Chondrocyte (in vitro differentiated cells): ENCODE results near the gene STN1. TPM values are rescaled to one million over a fixed set of nuclear protein-coding genes. Genes with fewer than 3 reads are reported as not detected.
A peak's percentile ranks its signal among the peaks of the same experiment; 100 is the strongest.

Experiments used
- DNase-seq: peaks from one replicate; pipeline ENCODE4 v3.0.0; 2021; ENCODE audit warnings: mixed read lengths, low spot score
- H3K27ac Mint-ChIP-seq: one replicate; pipeline ENCODE4 v1.8.0; 2021; ENCODE audit warnings: mild to moderate bottlenecking, moderate library complexity, mixed read lengths; ENCODE audit not compliant: unreplicated experiment
- H3K27me3 Mint-ChIP-seq: 2 replicates; pipeline ENCODE4 v1.8.0; 2021; ENCODE audit warnings: low read depth, mixed read lengths
- H3K36me3 Mint-ChIP-seq: 2 replicates; pipeline ENCODE4 v1.8.0; 2021; ENCODE audit warnings: low read depth, mixed read lengths
- H3K4me1 Mint-ChIP-seq: 2 replicates; pipeline ENCODE4 v1.8.0; 2021; ENCODE audit warnings: low read depth, mild to moderate bottlenecking, mixed read lengths
- H3K4me3 Mint-ChIP-seq: one replicate; pipeline ENCODE4 v1.8.0; 2021; ENCODE audit warnings: mild to moderate bottlenecking, moderate library complexity, mixed read lengths; ENCODE audit not compliant: unreplicated experiment
- H3K9me3 Mint-ChIP-seq: 2 replicates; pipeline ENCODE4 v1.8.0; 2021; ENCODE audit warnings: low read depth, mixed read lengths
- total RNA-seq: library from RNA; stranded (reverse); gene quantifications from 3 replicates; pipeline ENCODE4 v1.2.1, GENCODE V29; 2021
- TF ChIP-seq, protein P1 (sequence below): fragments of 200-600 bp; sonication (generic); IDR thresholded peaks from 2 replicates; pipeline ENCODE4 v1.5.0; 2021; ENCODE audit warnings: antibody characterized with exemption, mild to moderate bottlenecking, moderate library complexity

STN1 gene
- total RNA-seq, 1 donor from 2014 or later: 15.8 TPM

DNA sequence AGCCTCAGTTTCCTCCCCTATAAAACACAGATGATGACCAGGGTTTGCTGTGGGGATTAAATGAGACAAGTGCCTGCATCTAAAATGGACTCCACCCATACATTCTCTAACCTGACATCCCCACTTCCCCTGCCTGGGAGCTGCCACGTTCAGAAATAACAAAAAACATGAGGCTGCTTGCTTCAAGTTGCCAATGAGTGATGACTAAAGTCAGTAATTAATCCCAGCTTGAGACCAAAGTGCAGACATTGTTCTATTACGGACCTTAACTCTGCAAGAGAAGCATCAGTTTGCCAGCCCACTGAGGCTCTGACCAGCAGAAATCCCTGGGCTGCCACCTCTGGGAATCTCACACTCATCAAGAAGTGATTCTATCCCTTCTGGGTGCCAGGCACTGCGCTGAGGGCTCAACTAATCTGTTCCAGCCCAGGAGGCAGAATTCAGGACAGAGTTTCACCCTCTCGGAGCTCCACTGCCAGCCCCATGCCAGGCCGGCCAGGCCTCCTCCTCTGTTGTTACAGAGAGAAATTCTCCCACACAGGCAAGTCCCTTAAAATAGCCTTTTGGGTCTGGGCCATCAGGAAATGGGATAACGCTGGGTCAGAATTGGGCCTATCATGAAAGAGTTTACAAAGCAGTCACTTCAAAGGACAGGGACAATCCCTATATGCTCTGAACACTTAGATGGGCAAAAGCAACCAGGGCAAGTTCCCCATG is 74.0 kb downstream of the STN1 start:
- Mint-ChIP-seq H3K27ac (peak overlapping the region; percentile 65), H3K27me3 (peaks cover 6% of the 10 kb centered on the region), H3K4me1 (peaks cover 8% of the 10 kb centered on the region), H3K9me3 (no peaks in the 10 kb centered on the region), H3K36me3 (no peaks in the 10 kb centered on the region), H3K4me3 (no peak overlapping the region)
- TF ChIP-seq, protein P1, sequence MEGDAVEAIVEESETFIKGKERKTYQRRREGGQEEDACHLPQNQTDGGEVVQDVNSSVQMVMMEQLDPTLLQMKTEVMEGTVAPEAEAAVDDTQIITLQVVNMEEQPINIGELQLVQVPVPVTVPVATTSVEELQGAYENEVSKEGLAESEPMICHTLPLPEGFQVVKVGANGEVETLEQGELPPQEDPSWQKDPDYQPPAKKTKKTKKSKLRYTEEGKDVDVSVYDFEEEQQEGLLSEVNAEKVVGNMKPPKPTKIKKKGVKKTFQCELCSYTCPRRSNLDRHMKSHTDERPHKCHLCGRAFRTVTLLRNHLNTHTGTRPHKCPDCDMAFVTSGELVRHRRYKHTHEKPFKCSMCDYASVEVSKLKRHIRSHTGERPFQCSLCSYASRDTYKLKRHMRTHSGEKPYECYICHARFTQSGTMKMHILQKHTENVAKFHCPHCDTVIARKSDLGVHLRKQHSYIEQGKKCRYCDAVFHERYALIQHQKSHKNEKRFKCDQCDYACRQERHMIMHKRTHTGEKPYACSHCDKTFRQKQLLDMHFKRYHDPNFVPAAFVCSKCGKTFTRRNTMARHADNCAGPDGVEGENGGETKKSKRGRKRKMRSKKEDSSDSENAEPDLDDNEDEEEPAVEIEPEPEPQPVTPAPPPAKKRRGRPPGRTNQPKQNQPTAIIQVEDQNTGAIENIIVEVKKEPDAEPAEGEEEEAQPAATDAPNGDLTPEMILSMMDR: no peak
- DNase-seq: no peak

- TF ChIP-seq, protein P1: no peak
- H3K4me3 Mint-ChIP-seq: no peak overlapping the region
- no peaks in the 10 kb centered on the region for H3K9me3 Mint-ChIP-seq
- peaks cover 3% of the 10 kb centered on the region for H3K27me3 Mint-ChIP-seq
- peaks cover 8% of the 10 kb centered on the region for H3K4me1 Mint-ChIP-seq
- no peak for DNase-seq
- no peak overlapping the region for H3K27ac Mint-ChIP-seq
- no peaks in the 10 kb centered on the region for H3K36me3 Mint-ChIP-seq
Measured at GRCh38 chr10:103843045-103843444, 74.9 kb downstream of the STN1 start.

DNA sequence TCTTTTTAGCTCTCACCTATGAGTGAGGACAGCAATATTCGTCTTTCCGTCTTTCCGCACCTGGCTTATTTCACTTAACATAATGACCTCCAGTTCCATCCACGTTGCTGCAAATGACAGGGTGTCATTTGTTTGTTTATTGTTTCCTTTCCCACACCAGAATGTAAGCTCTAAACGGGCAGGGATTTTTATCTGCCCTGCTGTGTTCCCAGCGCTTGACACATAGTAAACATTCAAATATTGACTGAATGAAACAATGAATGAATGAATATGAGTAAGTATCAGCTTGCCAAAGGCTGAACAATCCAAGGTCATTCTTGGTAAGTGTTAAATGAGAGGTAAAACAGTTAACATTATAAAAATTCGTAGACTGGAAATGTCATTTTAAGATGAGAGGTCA is 75.4 kb downstream of the STN1 start:
- TF ChIP-seq, protein P1: no peak
- no peak overlapping the region for H3K27ac Mint-ChIP-seq
- H3K4me3 Mint-ChIP-seq: no peak overlapping the region
- H3K36me3 Mint-ChIP-seq: no peaks in the 10 kb centered on the region
- peaks cover 8% of the 10 kb centered on the region for H3K4me1 Mint-ChIP-seq
- no peaks in the 10 kb centered on the region for H3K9me3 Mint-ChIP-seq
- H3K27me3 Mint-ChIP-seq: peaks cover 3% of the 10 kb centered on the region
- no peak for DNase-seq

DNA sequence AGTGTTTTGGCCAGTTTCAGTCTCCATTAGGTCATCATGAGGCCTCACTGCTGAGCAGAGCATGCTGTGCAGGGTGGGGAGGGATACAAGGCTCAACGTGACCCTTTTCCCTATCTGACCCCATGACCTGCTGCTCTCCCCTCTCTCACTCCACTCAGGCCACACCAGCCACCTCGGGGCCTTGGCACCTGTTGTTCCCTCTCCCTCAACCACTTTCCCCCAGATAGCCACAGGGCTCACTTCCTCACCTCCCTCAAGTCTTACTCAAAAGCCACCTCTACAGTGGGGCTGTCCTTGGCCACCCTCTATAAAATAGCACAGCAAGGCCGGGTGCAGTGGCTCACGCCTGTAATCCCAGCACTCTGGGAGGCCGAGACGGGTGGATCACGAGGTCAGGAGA is 76.5 kb downstream of the STN1 start:
- TF ChIP-seq, protein P1: no peak
- no peak overlapping the region for H3K4me3 Mint-ChIP-seq
- H3K4me1 Mint-ChIP-seq: peaks cover 8% of the 10 kb centered on the region
- H3K9me3 Mint-ChIP-seq: no peaks in the 10 kb centered on the region
- no peaks in the 10 kb centered on the region for H3K36me3 Mint-ChIP-seq
- H3K27me3 Mint-ChIP-seq: peaks cover 3% of the 10 kb centered on the region
- no peak overlapping the region for H3K27ac Mint-ChIP-seq
- DNase-seq: no peak

- Mint-ChIP-seq H3K27me3 (peaks cover 3% of the 10 kb centered on the region), H3K4me3 (no peak overlapping the region), H3K9me3 (no peaks in the 10 kb centered on the region), H3K36me3 (no peaks in the 10 kb centered on the region), H3K4me1 (peaks cover 8% of the 10 kb centered on the region), H3K27ac (no peak overlapping the region)
- TF ChIP-seq, protein P1: no peak
- DNase-seq: no peak
Measured at GRCh38 chr10:103840740-103841070, 77.3 kb downstream of the STN1 start.
